NCI-H82 treated with DMSO at 0.1 percent for 48 hours (cell line): ENCODE measurements around the gene BABAM2.
"Not testable (repeated sequence)": the region's sequence is repeated elsewhere in the genome, so short reads cannot be mapped to it uniquely, and the experiment has no call there.

Experiments
- DNase-seq: peaks from one replicate; lab custom pipeline; 2025; ENCODE audit not compliant: unreplicated experiment; lab: John Stamatoyannopoulos, UW

The BABAM2 gene

GRCh38 chr2:28019521-28019920, 129.0 kb downstream of the BABAM2 start:
- DNase-seq: not testable (repeated sequence)

- no peak for DNase-seq
These were observed 131.4 kb downstream of the BABAM2 start for GRCh38 chr2:28021898-28022297.

- DNase-seq: no peak
These were observed 134.6 kb downstream of the BABAM2 start for GRCh38 chr2:28025123-28025522.

- DNase-seq: not testable (repeated sequence)
These were observed 135.7 kb downstream of the BABAM2 start for GRCh38 chr2:28026230-28026629.

- no peak for DNase-seq
These were observed 137.5 kb downstream of the BABAM2 start for GRCh38 chr2:28028025-28028424.

- DNase-seq: no peak
These were observed 140.1 kb downstream of the BABAM2 start for GRCh38 chr2:28030600-28030999.

- DNase-seq: no peak
These were observed 142.3 kb downstream of the BABAM2 start for GRCh38 chr2:28032816-28033215.

GRCh38 chr2:28034696-28035095, 144.2 kb downstream of the BABAM2 start:
- DNase-seq: no peak

GRCh38 chr2:28035163-28035690, 144.7 kb downstream of the BABAM2 start:
- DNase-seq: no peak

- DNase-seq: no peak
These were observed 145.3 kb downstream of the BABAM2 start for GRCh38 chr2:28035816-28036215.

GRCh38 chr2:28036307-28036706, 145.8 kb downstream of the BABAM2 start:
- no peak for DNase-seq

GRCh38 chr2:28038722-28039121, 148.2 kb downstream of the BABAM2 start:
- DNase-seq: no peak

GRCh38 chr2:28045676-28046351, 155.3 kb downstream of the BABAM2 start:
- DNase-seq: no peak

- no peak for DNase-seq
These were observed 156.4 kb downstream of the BABAM2 start for GRCh38 chr2:28046921-28047320.

GRCh38 chr2:28047681-28048080, 157.2 kb downstream of the BABAM2 start:
- DNase-seq: no peak

- DNase-seq: no peak
These were observed 157.8 kb downstream of the BABAM2 start for GRCh38 chr2:28048341-28048740.

- DNase-seq: no peak
These were observed 158.9 kb downstream of the BABAM2 start for GRCh38 chr2:28049416-28049815.

- DNase-seq: no peak
These were observed 159.4 kb downstream of the BABAM2 start for GRCh38 chr2:28049899-28050298.

- no peak for DNase-seq
These were observed 162.2 kb downstream of the BABAM2 start for GRCh38 chr2:28052691-28053090.

GRCh38 chr2:28053597-28053996, 163.1 kb downstream of the BABAM2 start:
- DNase-seq: no peak

- no peak for DNase-seq
These were observed 164.4 kb downstream of the BABAM2 start for GRCh38 chr2:28054916-28055315.

GRCh38 chr2:28055325-28055970, 164.9 kb downstream of the BABAM2 start:
- no peak for DNase-seq

GRCh38 chr2:28058791-28059190, 168.3 kb downstream of the BABAM2 start:
- no peak for DNase-seq
